Stimulated activated CD8-positive, alpha-beta memory T cell treated with anti-CD3 and anti-CD28 coated beads, Interleukin-7, amount 100 ng/mL, for 4 hours (primary cell): ENCODE measurements around the gene ATRIP.
A peak's percentile ranks its signal among the peaks of the same experiment; 100 is the strongest.

Source experiments
- DNase-seq, 2 donors: peaks; one replicate each; pipeline ENCODE4 v3.0.0-alpha.2; 2020; ENCODE audit warnings: low read depth in 2 of 2

The ATRIP gene

GRCh38 chr3:48423883-48424695, 22.4 kb upstream of the ATRIP start:
- DNase-seq, result no peak

GRCh38 chr3:48425281-48425812, 21.2 kb upstream of the ATRIP start:
- no peak for DNase-seq

GRCh38 chr3:48426401-48426909, 20.1 kb upstream of the ATRIP start:
- no peak for DNase-seq

- no peak for DNase-seq
Measured at GRCh38 chr3:48426944-48427629, 19.4 kb upstream of the ATRIP start.

- DNase-seq, result no peak
Measured at GRCh38 chr3:48427630-48427962, 18.9 kb upstream of the ATRIP start.

- DNase-seq, result no peak
Measured at GRCh38 chr3:48428088-48428571, 18.4 kb upstream of the ATRIP start.

- DNase-seq, result no peak
Measured at GRCh38 chr3:48428572-48429316, 17.8 kb upstream of the ATRIP start.

GRCh38 chr3:48429317-48429959, 17.1 kb upstream of the ATRIP start:
- peak; percentile 31 to 63 for DNase-seq

- DNase-seq, result no peak
Measured at GRCh38 chr3:48429960-48430707, 16.4 kb upstream of the ATRIP start, which contains the start of gene PLXNB1. PLXNB1 (minus strand) TSS chr3:48430086; CDS start chr3:48424611, 5,475 bp downstream.

GRCh38 chr3:48430708-48431101, 15.8 kb upstream of the ATRIP start:
- no peak for DNase-seq

- no peak for DNase-seq
Measured at GRCh38 chr3:48431224-48432029, 15.1 kb upstream of the ATRIP start.

- no peak for DNase-seq
Measured at GRCh38 chr3:48432411-48433371, 13.8 kb upstream of the ATRIP start.

- no peak for DNase-seq
Measured at GRCh38 chr3:48433472-48434118, 12.9 kb upstream of the ATRIP start.

- DNase-seq, result no peak
Measured at GRCh38 chr3:48434591-48435222, 11.8 kb upstream of the ATRIP start.

GRCh38 chr3:48435223-48435595, 11.3 kb upstream of the ATRIP start:
- DNase-seq, result no peak

- DNase-seq, result peak; percentile 70 to 74
Measured at GRCh38 chr3:48435774-48436476, 10.6 kb upstream of the ATRIP start.

- no peak for DNase-seq
Measured at GRCh38 chr3:48436477-48436787, 10.1 kb upstream of the ATRIP start.
